A673 (cell line): ENCODE results near the gene PDE8B. TPM values are rescaled to one million over a fixed set of nuclear protein-coding genes. Genes with fewer than 3 reads are reported as not detected.

Experiments used
- BruUV-seq: library from RNA; stranded (reverse); fragments of 400-500 nt; replicated peaks from 2 replicates; lab custom pipeline; 2021; lab: Mats Ljungman, UMichigan
- CTCF ChIA-PET: fragments of 300-600 bp; sonication (Branson Sonifier 250); formaldehyde crosslinking; loops from one replicate; lab custom pipeline; 2022; ENCODE audit warnings: antibody characterized with exemption; lab: Charles Lee
- POLR2A ChIA-PET: fragments of 300-600 bp; sonication (Branson Sonifier 250); formaldehyde crosslinking; loops from one replicate; lab custom pipeline; 2022; ENCODE audit warnings: antibody characterized with exemption; ENCODE audit not compliant: low non-redundant PET; lab: Charles Lee
- DNase-seq: peaks from one replicate; pipeline ENCODE4 v3.0.0-alpha.2; 2015; ENCODE audit warnings: low spot score
- H3K27ac ChIP-seq: fragments of 200-600 bp; sonication (generic); 2 replicates; pipeline ENCODE4 v1.5.1; 2016; ENCODE audit warnings: mixed run types, low read depth, mild to moderate bottlenecking, mixed read lengths, antibody characterized with exemption, low read length; ENCODE audit not compliant: poor library complexity, severe bottlenecking
- H3K27me3 ChIP-seq: fragments of 200-600 bp; sonication (generic); replicated peaks from 2 replicates; pipeline ENCODE4 v1.6.1; 2017; ENCODE audit warnings: mixed run types, low read depth, mild to moderate bottlenecking, mixed read lengths, antibody characterized with exemption, low read length; ENCODE audit not compliant: insufficient read depth, poor library complexity
- H3K36me3 ChIP-seq: fragments of 200-600 bp; sonication (generic); 2 replicates; pipeline ENCODE4 v1.6.1; 2016; ENCODE audit warnings: mixed run types, mild to moderate bottlenecking, mixed read lengths, antibody characterized with exemption, low read length; ENCODE audit not compliant: insufficient read depth, poor library complexity, severe bottlenecking
- H3K4me1 ChIP-seq: fragments of 200-600 bp; sonication (generic); 2 replicates; pipeline ENCODE4 v1.6.1; 2017; ENCODE audit warnings: mixed run types, mild to moderate bottlenecking, mixed read lengths, antibody characterized with exemption, low read length; ENCODE audit not compliant: insufficient read depth, poor library complexity, severe bottlenecking
- H3K4me3 ChIP-seq: fragments of 200-600 bp; sonication (generic); 2 replicates; pipeline ENCODE4 v1.5.1; 2016; ENCODE audit warnings: low read depth, mixed run types, mild to moderate bottlenecking, mixed read lengths, low read length; ENCODE audit not compliant: poor library complexity, severe bottlenecking
- H3K9me3 ChIP-seq: fragments of 200-600 bp; sonication (generic); 2 replicates; pipeline ENCODE4 v1.6.1; 2016; ENCODE audit warnings: mixed run types, low read depth, mild to moderate bottlenecking, mixed read lengths, antibody characterized with exemption, low read length; ENCODE audit not compliant: poor library complexity, severe bottlenecking
- EZH2 ChIP-seq: fragments of 200-600 bp; sonication (generic); IDR thresholded peaks from 2 replicates; pipeline ENCODE4 v1.6.1; 2017; ENCODE audit warnings: borderline replicate concordance, low read depth, mild to moderate bottlenecking, mixed read lengths, antibody characterized with exemption, low read length; ENCODE audit not compliant: poor library complexity, severe bottlenecking
- intact Hi-C: fragments of 100-400 bp; cut with micrococcal nuclease; formaldehyde crosslinking; loops from one replicate; pipeline ENCODE4 v1.10.0; 2022; ENCODE audit not compliant: unreplicated experiment
- total RNA-seq: library from RNA; stranded (reverse); gene quantifications from 2 replicates; pipeline ENCODE4 v1.2.3, GENCODE V29; 2021
- TF ChIP-seq, protein P1 (sequence below): fragments of 300-800, 200-600 bp; sonication (generic); conservative IDR thresholded peaks from 2 replicates; pipeline ENCODE4 v1.5.1; 2017; ENCODE audit warnings: low read depth, mild to moderate bottlenecking, antibody characterized with exemption, low read length, moderate library complexity, mixed read lengths

The PDE8B gene
- total RNA-seq, 1 experiment from 2014 or later, result 0.69 TPM

- intact Hi-C loops, result no loop called here
- no TSS peak for BruUV-seq
- Histone ChIP-seq H3K36me3 (no peaks in the 10 kb centered on the region), H3K27me3 (no peaks in the 10 kb centered on the region), H3K27ac (no peak overlapping the region), H3K9me3 (no peaks in the 10 kb centered on the region), H3K4me1 (no peaks in the 10 kb centered on the region), H3K4me3 (no peak overlapping the region)
- TF ChIP-seq EZH2, result no peak
- TF ChIP-seq, protein P1, sequence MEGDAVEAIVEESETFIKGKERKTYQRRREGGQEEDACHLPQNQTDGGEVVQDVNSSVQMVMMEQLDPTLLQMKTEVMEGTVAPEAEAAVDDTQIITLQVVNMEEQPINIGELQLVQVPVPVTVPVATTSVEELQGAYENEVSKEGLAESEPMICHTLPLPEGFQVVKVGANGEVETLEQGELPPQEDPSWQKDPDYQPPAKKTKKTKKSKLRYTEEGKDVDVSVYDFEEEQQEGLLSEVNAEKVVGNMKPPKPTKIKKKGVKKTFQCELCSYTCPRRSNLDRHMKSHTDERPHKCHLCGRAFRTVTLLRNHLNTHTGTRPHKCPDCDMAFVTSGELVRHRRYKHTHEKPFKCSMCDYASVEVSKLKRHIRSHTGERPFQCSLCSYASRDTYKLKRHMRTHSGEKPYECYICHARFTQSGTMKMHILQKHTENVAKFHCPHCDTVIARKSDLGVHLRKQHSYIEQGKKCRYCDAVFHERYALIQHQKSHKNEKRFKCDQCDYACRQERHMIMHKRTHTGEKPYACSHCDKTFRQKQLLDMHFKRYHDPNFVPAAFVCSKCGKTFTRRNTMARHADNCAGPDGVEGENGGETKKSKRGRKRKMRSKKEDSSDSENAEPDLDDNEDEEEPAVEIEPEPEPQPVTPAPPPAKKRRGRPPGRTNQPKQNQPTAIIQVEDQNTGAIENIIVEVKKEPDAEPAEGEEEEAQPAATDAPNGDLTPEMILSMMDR, result no peak
- POLR2A ChIA-PET, result no interaction called here
- no peak for DNase-seq
- CTCF ChIA-PET, result no interaction called here
Observed at GRCh38 chr5:77302247-77302646, 91.8 kb downstream of the PDE8B start.

- ChIA-PET CTCF (no interaction called here), POLR2A (no interaction called here)
- no peak overlapping the region for H3K27ac ChIP-seq
- no peaks in the 10 kb centered on the region for H3K27me3 ChIP-seq
- H3K4me1 ChIP-seq, result no peaks in the 10 kb centered on the region
- intact Hi-C loops, result no loop called here
- DNase-seq, result no peak
- H3K36me3 ChIP-seq, result no peaks in the 10 kb centered on the region
- no peak for TF ChIP-seq EZH2
- no peaks in the 10 kb centered on the region for H3K9me3 ChIP-seq
- BruUV-seq, result no TSS peak
- no peak overlapping the region for H3K4me3 ChIP-seq
Observed at GRCh38 chr5:77302653-77303052, 92.2 kb downstream of the PDE8B start.

DNA sequence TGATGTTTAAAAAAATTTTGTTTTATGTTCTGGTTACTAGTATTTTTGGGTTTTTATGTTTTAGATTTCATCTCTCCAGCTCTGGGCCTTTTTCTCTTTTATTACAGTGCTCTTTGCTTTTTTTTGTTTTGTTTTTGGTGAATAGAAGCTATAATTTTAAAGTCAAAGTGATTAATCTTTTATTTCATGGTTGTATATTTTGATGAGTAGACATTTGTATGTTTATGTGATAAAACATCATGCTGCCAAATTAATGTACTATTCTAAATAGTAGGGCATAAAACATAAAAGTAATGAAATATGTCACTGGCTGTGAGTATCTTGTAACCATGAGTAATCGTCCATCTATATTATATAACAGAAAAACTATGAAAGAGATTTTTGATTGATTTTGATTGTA, 93.9 kb downstream of the PDE8B start:
- BruUV-seq, result no TSS peak
- TF ChIP-seq, protein P1, result no peak
- TF ChIP-seq EZH2, result no peak
- Histone ChIP-seq H3K4me1 (no peaks in the 10 kb centered on the region), H3K4me3 (no peak overlapping the region), H3K27me3 (no peaks in the 10 kb centered on the region), H3K36me3 (no peaks in the 10 kb centered on the region), H3K9me3 (no peaks in the 10 kb centered on the region), H3K27ac (no peak overlapping the region)
- intact Hi-C loops, result no loop called here
- DNase-seq, result no peak
- ChIA-PET CTCF (no interaction called here), POLR2A (no interaction called here)

DNA sequence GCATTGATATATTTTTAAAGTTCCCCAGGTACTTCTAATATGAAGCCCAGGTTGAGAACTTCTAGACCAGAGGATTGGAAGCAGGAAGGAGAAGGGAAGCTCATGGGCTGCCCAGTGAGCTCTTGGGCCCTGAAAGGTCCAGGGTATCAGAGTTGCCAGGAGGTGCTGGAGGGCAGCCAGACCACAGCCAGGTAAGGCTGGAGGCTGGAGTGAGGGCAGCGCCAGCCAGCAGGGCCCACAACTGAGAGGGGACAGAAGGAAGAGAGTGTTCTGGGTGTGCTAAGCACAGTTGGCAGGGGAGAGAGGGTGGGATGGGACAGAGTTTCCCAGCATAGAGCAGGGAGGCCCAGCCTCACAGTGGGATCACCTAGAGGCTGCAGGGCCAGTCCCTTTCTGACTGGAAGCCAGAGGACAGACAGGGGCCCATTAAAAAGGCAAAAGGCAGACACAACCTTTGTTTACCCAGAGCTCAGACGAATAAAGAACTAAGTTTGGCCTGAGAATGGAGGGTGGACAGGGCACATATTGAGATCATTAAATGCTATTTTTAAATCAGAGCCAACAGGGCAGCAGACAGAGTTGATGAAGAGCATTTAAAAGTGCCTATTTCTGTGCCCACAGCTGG, 94.9 kb downstream of the PDE8B start:
- H3K9me3 ChIP-seq, result no peaks in the 10 kb centered on the region
- TF ChIP-seq, protein P1, result no peak
- no peak for TF ChIP-seq EZH2
- BruUV-seq, result no TSS peak
- no peaks in the 10 kb centered on the region for H3K36me3 ChIP-seq
- DNase-seq, result no peak
- H3K27ac ChIP-seq, result no peak overlapping the region
- no peak overlapping the region for H3K4me3 ChIP-seq
- H3K27me3 ChIP-seq, result no peaks in the 10 kb centered on the region
- no peaks in the 10 kb centered on the region for H3K4me1 ChIP-seq
- intact Hi-C loops, result no loop called here
- POLR2A ChIA-PET, result no interaction called here
- CTCF ChIA-PET, result no interaction called here
